K562 (cell line): ENCODE results near the gene DCDC2. TPM values are rescaled to one million over a fixed set of nuclear protein-coding genes. Genes with fewer than 3 reads are reported as not detected.

Experiments used
- ATAC-seq: fragments of 200-7000 bp; cut with Tn5 transposase; 3 replicates; pipeline ENCODE4 v1.9.1; 2020; ENCODE audit warnings: moderate library complexity
- BruUV-seq: library from RNA; stranded (reverse); fragments of 400-500 nt; replicated peaks from 2 replicates; lab custom pipeline; 2021; lab: Mats Ljungman, UMichigan
- CTCF ChIA-PET: fragments of 300-600 bp; formaldehyde crosslinking; extraction: SDS; loops from one replicate; lab custom pipeline; 2021; ENCODE audit warnings: low intra/inter-chr PET ratio; lab: Yijun Ruan, JAX
- POLR2A ChIA-PET: fragments of 300-600, 350-650 bp; sonication (Branson Sonifier 250); formaldehyde crosslinking; extraction: SDS; loops from one replicate; lab custom pipeline; 2021; ENCODE audit warnings: antibody characterized with exemption, inconsistent platforms; lab: Yijun Ruan, JAX
- DNase-seq, 4 experiments: peaks; one replicate each; pipeline versions ENCODE4 v3.0.0 to v3.0.0-alpha.2; 2011 to 2018; ENCODE audit warnings: low spot score in 3 of 4, mixed read lengths in 3 of 4; ENCODE audit errors: extremely low read depth in 1 of 4
- FAIRE-seq: peaks from 2 replicates; lab custom pipeline; 2011; peaks lifted over from hg19 to GRCh38; lab: Jason Lieb, UNC
- H2AFZ ChIP-seq: 2 replicates; pipeline ENCODE4 v1.6.0; 2011; ENCODE audit warnings: low read depth, low read length, control low read depth, inconsistent platforms
- H3K27ac ChIP-seq: fragments of 200-600 bp; 3 replicates; pipeline ENCODE4 v1.8.0; 2011; ENCODE audit warnings: low read depth, mild to moderate bottlenecking, control low read depth, inconsistent platforms, low read length, moderate library complexity, mixed read lengths; ENCODE audit errors: extremely low read depth
- H3K27me3 ChIP-seq, 2 experiments: fragments of 300-600 bp in 1 of 2; 2 replicates in 1 of 2; 3 replicates in 1 of 2; pipeline versions ENCODE4 v1.6.0 to v1.8.0; 2011; ENCODE audit warnings: inconsistent platforms in 2 of 2, low read length in 2 of 2, mild to moderate bottlenecking in 1 of 2, mixed read lengths in 1 of 2, moderate library complexity in 1 of 2; ENCODE audit not compliant: control insufficient read depth in 2 of 2, insufficient read depth in 2 of 2
- H3K36me3 ChIP-seq: fragments of 300-600 bp; 3 replicates; pipeline ENCODE4 v1.8.0; 2011; ENCODE audit warnings: mild to moderate bottlenecking, low read length, inconsistent platforms; ENCODE audit not compliant: control insufficient read depth, insufficient read depth
- H3K4me1 ChIP-seq, 2 experiments: fragments of 200-600 bp in 1 of 2; replicated peaks in 1 of 2; 2 replicates in 1 of 2; 3 replicates in 1 of 2; pipeline versions ENCODE4 v1.5.1 to v1.8.0; 2011; ENCODE audit warnings: inconsistent platforms in 2 of 2, low read length in 2 of 2, mild to moderate bottlenecking in 1 of 2, mixed read lengths in 1 of 2, moderate library complexity in 1 of 2; ENCODE audit not compliant: control insufficient read depth in 2 of 2, insufficient read depth in 2 of 2
- H3K4me2 ChIP-seq: 2 replicates; pipeline ENCODE4 v1.6.1; 2011; ENCODE audit warnings: low read length, control low read depth, inconsistent platforms, mixed read lengths; ENCODE audit not compliant: insufficient read depth
- H3K4me3 ChIP-seq: fragments of 200-600 bp; sonication (generic), shearing (Covaris generic); 2 replicates; pipeline ENCODE4 v1.5.1; 2016; ENCODE audit warnings: control low read depth, inconsistent platforms
- H3K79me2 ChIP-seq: fragments of 200-600 bp; 3 replicates; pipeline ENCODE4 v1.8.0; 2011; ENCODE audit warnings: low read length, inconsistent platforms; ENCODE audit not compliant: control insufficient read depth, insufficient read depth
- H3K9ac ChIP-seq, 2 experiments: 2 replicates each; pipeline versions ENCODE4 v1.6.0 to v1.6.1; 2011; ENCODE audit warnings: low read depth in 2 of 2, low read length in 2 of 2, control low read depth in 1 of 2, inconsistent platforms in 1 of 2, mild to moderate bottlenecking in 1 of 2, mixed read lengths in 1 of 2; ENCODE audit not compliant: insufficient read depth in 1 of 2
- H3K9me1 ChIP-seq: one replicate; pipeline ENCODE4 v1.6.0; 2011; ENCODE audit warnings: inconsistent platforms, mild to moderate bottlenecking, low read length, moderate library complexity; ENCODE audit not compliant: control insufficient read depth, insufficient read depth
- H3K9me3 ChIP-seq: replicated peaks from 2 replicates; pipeline ENCODE4 v1.5.1; 2011; ENCODE audit warnings: low read depth, low read length, inconsistent platforms; ENCODE audit not compliant: control insufficient read depth, insufficient read depth
- H4K20me1 ChIP-seq: replicated peaks from 2 replicates; pipeline ENCODE4 v1.6.1; 2011; ENCODE audit warnings: low read length, inconsistent platforms, mixed read lengths; ENCODE audit not compliant: control insufficient read depth, insufficient read depth
- FOXA3 ChIP-seq, 2 experiments: fragments of 450-650 bp in 1 of 2; sonication (generic) in 1 of 2; formaldehyde crosslinking; IDR thresholded peaks in 1 of 2; conservative IDR thresholded peaks in 1 of 2; 2 replicates each; pipeline versions ENCODE4 v1.4.0 to v1.8.0; 2020 to 2022; ENCODE audit warnings: mild to moderate bottlenecking in 2 of 2, missing genetic modification reagents in 1 of 2
- HNRNPH1 ChIP-seq: fragments of 200-400 bp; formaldehyde crosslinking; optimal IDR thresholded peaks from 2 replicates; pipeline ENCODE3; 2017; ENCODE audit warnings: low read depth, mild to moderate bottlenecking, low read length, moderate library complexity
- PML ChIP-seq: IDR thresholded peaks from 2 replicates; pipeline ENCODE4 v1.6.1; 2012; ENCODE audit warnings: low read length, inconsistent platforms
- ZNF316 ChIP-seq: fragments of 450-650 bp; IDR thresholded peaks from 2 replicates; pipeline ENCODE4 v1.6.1; 2016
- ZNF431 ChIP-seq: sonication (generic); formaldehyde crosslinking; IDR thresholded peaks from 2 replicates; pipeline ENCODE4 v1.8.0; 2022; ENCODE audit warnings: mild to moderate bottlenecking, missing genetic modification reagents
- WGBS: fragments of 100-300 bp; shearing (Covaris generic); methylation state at CpG from one replicate; pipeline ENCODE4 v1.1.6; 2016; ENCODE audit warnings: low coverage, mixed read lengths; ENCODE audit not compliant: insufficient coverage; ENCODE audit errors: missing lambda C conversion rate; 5-methylcytosine and 5-hydroxymethylcytosine counted together
- in situ Hi-C: fragments of 300-500 bp; cut with MboI; formaldehyde crosslinking; loops from 4 replicates; pipeline ENCODE4 v1.15.0; 2018; ENCODE audit warnings: inconsistent platforms, mixed read lengths
- intact Hi-C: fragments of 100-400 bp; cut with micrococcal nuclease; formaldehyde crosslinking; loops from 2 replicates; pipeline ENCODE4 v1.14.2; 2022
- polyA plus RNA-seq, 8 experiments: library from polyadenylated mRNA; depleted of rRNA in 4 of 8; stranded (reverse) in 5 of 8; unstranded in 3 of 8; fragments of >200 nt; fragmentation: Nextera tagmentation in 2 of 8; fragmentation: Illumina TruSeq in 1 of 8; extraction: Ambion mirVana in 2 of 8; extraction: Trizol in 1 of 8; gene quantifications; 2 replicates each; pipeline versions ENCODE4 v1.2.1 to v1.2.3, GENCODE V29; 2011 to 2014; ENCODE audit warnings: inconsistent platforms in 1 of 8, missing spikeins in 1 of 8
- total RNA-seq, 7 experiments: library from RNA; depleted of rRNA in 6 of 7; stranded (reverse); fragments of >200 nt in 6 of 7; fragmentation: Illumina TruSeq in 2 of 7; extraction: Trizol in 2 of 7; gene quantifications; 2 replicates each; pipeline versions ENCODE4 v1.2.1 to v1.2.3, GENCODE V29; 2011 to 2021; ENCODE audit warnings: low replicate concordance in 1 of 7
- TF ChIP-seq, protein P1 (sequence below): fragments of 150-350 bp; conservative IDR thresholded peaks from 2 replicates; pipeline ENCODE4 v1.6.1; 2014; ENCODE audit warnings: low read length

The DCDC2 gene
- total and polyA plus RNA-seq, 9 of the 15 experiments (the other 6 are each of a cell fraction or from before 2014, with no cell fraction given), result 0.04 TPM; not detected in 8

DNA sequence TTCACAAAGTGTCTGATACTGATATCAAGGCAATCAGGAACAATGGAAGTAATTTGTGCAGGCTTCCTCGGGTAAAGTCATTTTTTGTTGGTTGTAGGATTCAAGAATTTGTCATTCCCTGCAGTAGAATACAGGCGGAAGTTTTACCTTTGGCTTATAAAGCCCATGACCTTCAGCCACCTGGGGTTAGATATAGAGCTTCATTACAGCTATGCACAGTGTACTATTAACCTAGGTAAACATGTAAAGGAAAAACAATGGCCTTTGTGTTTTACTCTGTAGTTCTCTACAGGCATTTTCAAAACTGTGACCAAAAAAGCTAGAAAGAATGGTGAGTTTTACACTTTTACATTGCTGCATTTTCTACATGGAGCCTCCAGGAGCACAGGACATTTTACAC, 116.9 kb downstream of the DCDC2 start:
- H3K4me3 ChIP-seq, result no peak overlapping the region
- no peaks in the 10 kb centered on the region for H3K4me1 ChIP-seq
- no TSS peak for BruUV-seq
- no peak overlapping the region for H3K4me2 ChIP-seq
- no peaks in the 10 kb centered on the region for H3K9me1 ChIP-seq
- H3K27me3 ChIP-seq, result no peaks in the 10 kb centered on the region
- ATAC-seq, result no peak
- CTCF ChIA-PET, result no interaction called here
- H3K36me3 ChIP-seq, result no peaks in the 10 kb centered on the region
- H3K9ac ChIP-seq, result no peak overlapping the region
- no peaks in the 10 kb centered on the region for H3K79me2 ChIP-seq
- H3K27ac ChIP-seq, result no peak overlapping the region
- DNase-seq, result no peak
- H2AFZ ChIP-seq, result no peak overlapping the region
- no peak for FAIRE-seq
- intact Hi-C loops, result no loop called here
- 0% methylated on average over 2 of the region's 2 CpGs for WGBS
- no peaks in the 10 kb centered on the region; the same call in none of the 2 replicates for H3K9me3 ChIP-seq
- H4K20me1 ChIP-seq, result no peaks in the 10 kb centered on the region
- in situ Hi-C loops, result no loop called here
- POLR2A ChIA-PET, result no interaction called here
- TF ChIP-seq FOXA3 (CRISPR knock-in tag; conservative IDR thresholded peaks at IDR 0.05 in 1 of 2, IDR thresholded peaks at IDR 0.05 in 1 of 2) (no peak), HNRNPH1 (no peak)

DNA sequence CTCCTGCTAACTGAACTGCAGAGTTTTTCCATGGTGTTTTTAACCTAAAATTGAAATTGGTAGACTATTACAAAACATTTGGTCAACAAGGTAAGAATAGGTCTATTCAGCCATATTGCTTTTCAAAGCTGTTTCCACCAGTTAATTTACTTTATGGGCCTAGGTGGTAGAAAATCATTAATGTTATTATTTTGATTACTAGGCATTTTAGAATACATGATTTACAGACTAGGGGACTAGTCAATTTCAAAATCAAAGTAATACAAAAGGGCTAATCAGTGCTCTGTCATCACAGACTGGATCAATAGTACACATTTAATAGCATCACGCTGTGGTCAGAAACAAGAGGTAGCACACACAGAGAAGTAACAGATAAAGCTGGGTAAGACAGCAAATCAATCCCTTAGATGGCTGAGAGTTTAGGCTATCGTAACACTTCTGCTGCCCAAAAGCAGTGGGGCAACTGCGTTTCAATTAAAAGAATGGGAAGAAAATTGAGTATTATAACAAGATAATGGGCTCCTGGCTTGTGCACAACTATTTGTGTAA, 117.4 kb downstream of the DCDC2 start:
- no peaks in the 10 kb centered on the region for H3K79me2 ChIP-seq
- no peak overlapping the region for H3K27ac ChIP-seq
- no peak overlapping the region for H2AFZ ChIP-seq
- H4K20me1 ChIP-seq, result no peaks in the 10 kb centered on the region
- in situ Hi-C loops (no loop called here), intact Hi-C loops (no loop called here)
- POLR2A ChIA-PET, result no interaction called here
- no peaks in the 10 kb centered on the region for H3K4me1 ChIP-seq
- WGBS, result 3% methylated on average over 3 of the region's 3 CpGs
- H3K9me3 ChIP-seq, result no peaks in the 10 kb centered on the region; the same call in none of the 2 replicates
- H3K4me3 ChIP-seq, result no peak overlapping the region
- H3K36me3 ChIP-seq, result no peaks in the 10 kb centered on the region
- no peaks in the 10 kb centered on the region for H3K27me3 ChIP-seq
- ATAC-seq (no peak), DNase-seq (no peak), FAIRE-seq (no peak)
- TF ChIP-seq, protein P1, sequence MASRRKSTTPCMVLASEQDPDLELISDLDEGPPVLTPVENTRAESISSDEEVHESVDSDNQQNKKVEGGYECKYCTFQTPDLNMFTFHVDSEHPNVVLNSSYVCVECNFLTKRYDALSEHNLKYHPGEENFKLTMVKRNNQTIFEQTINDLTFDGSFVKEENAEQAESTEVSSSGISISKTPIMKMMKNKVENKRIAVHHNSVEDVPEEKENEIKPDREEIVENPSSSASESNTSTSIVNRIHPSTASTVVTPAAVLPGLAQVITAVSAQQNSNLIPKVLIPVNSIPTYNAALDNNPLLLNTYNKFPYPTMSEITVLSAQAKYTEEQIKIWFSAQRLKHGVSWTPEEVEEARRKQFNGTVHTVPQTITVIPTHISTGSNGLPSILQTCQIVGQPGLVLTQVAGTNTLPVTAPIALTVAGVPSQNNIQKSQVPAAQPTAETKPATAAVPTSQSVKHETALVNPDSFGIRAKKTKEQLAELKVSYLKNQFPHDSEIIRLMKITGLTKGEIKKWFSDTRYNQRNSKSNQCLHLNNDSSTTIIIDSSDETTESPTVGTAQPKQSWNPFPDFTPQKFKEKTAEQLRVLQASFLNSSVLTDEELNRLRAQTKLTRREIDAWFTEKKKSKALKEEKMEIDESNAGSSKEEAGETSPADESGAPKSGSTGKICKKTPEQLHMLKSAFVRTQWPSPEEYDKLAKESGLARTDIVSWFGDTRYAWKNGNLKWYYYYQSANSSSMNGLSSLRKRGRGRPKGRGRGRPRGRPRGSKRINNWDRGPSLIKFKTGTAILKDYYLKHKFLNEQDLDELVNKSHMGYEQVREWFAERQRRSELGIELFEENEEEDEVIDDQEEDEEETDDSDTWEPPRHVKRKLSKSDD, result no peak
- TF ChIP-seq ZNF431 (no peak), ZNF316 (peak; percentile 37; the same call in 1 of the 2 replicates), PML (no peak)
- H3K9me1 ChIP-seq, result no peaks in the 10 kb centered on the region
- H3K9ac ChIP-seq, result no peak overlapping the region
- H3K4me2 ChIP-seq, result no peak overlapping the region
- CTCF ChIA-PET, result no interaction called here
- no TSS peak for BruUV-seq
